SK-N-SH treated with all-trans-retinoic acid at 6 μM for 48 hours (cell line): ENCODE results near the gene NOXA1.
"Not testable (repeated sequence)": the region's sequence is repeated elsewhere in the genome, so short reads cannot be mapped to it uniquely, and the experiment has no call there.

Source experiments
- ESRRG ChIP-seq: fragments of 250-450 bp; sonication (Bioruptor Pico); IDR thresholded peaks from 2 replicates; pipeline ENCODE4 v1.6.1; 2021; ENCODE audit warnings: mild to moderate bottlenecking
- OSR1 ChIP-seq: fragments of 250-450 bp; sonication (Bioruptor Pico); IDR thresholded peaks from 2 replicates; pipeline ENCODE4 v1.8.0; 2022; ENCODE audit warnings: moderate library complexity, mild to moderate bottlenecking, inconsistent platforms
- ZC3H10 ChIP-seq: fragments of 250-450 bp; sonication (Bioruptor Pico); IDR thresholded peaks from 2 replicates; pipeline ENCODE4 v1.5.1; 2021; ENCODE audit warnings: mild to moderate bottlenecking, moderate library complexity
- ZFP3 ChIP-seq: fragments of 250-450 bp; sonication (Bioruptor Pico); IDR thresholded peaks from 2 replicates; pipeline ENCODE4 v1.5.0; 2020; ENCODE audit warnings: mild to moderate bottlenecking, moderate library complexity
- ZFP30 ChIP-seq: fragments of 450-650 bp; formaldehyde crosslinking; IDR thresholded peaks from 2 replicates; pipeline ENCODE4 v1.5.0; 2022; ENCODE audit warnings: mild to moderate bottlenecking, moderate library complexity
- TF ChIP-seq, protein P1 (sequence below): fragments of 250-450 bp; sonication (Bioruptor Pico); IDR thresholded peaks from 2 replicates; pipeline ENCODE4 v1.8.0; 2020; ENCODE audit warnings: mild to moderate bottlenecking, moderate library complexity, borderline replicate concordance
- TF ChIP-seq, protein P2 (sequence below): fragments of 250-450 bp; sonication (Bioruptor Pico); IDR thresholded peaks from 2 replicates; pipeline ENCODE4 v1.5.1; 2020; ENCODE audit warnings: low read depth, mild to moderate bottlenecking, moderate library complexity

DNA sequence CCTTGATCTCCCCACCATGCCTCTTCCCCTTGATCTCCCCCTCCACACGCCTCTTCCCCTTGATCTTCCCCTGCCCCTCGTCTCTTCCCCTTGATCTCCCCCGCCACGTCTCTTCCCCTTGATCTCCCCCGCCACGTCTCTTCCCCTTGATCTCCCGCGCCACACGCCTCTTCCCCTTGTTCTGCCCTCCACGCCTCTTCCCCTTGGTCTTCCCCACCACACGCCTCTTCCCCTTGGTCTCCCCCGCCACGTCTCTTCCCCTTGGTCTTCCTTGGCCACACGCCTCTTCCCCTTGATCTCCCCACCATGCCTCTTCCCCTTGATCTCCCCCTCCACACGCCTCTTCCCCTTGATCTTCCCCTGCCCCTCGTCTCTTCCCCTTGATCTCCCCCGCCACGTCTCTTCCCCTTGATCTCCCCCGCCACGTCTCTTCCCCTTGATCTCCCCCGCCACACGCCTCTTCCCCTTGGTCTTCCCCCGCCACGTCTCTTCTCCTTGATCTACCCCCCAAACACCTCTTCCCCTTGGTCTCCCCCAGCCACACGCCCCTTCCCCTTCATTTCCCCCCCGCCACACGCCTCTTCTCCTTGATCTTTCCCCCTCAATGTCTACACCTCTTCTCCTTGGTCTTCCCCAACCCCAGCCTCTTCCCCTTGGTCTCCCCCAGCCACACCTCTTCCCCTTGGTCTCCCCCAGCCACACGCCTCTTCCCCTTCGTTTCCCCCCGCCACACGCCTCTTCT lies 28.2 kb downstream of the NOXA1 start:
- not testable (repeated sequence) for TF ChIP-seq OSR1 (CRISPR knock-in tag); ZFP30 (CRISPR knock-in tag); ZFP3 (CRISPR knock-in tag); ZC3H10; ESRRG (CRISPR knock-in tag)
- TF ChIP-seq, protein P1, sequence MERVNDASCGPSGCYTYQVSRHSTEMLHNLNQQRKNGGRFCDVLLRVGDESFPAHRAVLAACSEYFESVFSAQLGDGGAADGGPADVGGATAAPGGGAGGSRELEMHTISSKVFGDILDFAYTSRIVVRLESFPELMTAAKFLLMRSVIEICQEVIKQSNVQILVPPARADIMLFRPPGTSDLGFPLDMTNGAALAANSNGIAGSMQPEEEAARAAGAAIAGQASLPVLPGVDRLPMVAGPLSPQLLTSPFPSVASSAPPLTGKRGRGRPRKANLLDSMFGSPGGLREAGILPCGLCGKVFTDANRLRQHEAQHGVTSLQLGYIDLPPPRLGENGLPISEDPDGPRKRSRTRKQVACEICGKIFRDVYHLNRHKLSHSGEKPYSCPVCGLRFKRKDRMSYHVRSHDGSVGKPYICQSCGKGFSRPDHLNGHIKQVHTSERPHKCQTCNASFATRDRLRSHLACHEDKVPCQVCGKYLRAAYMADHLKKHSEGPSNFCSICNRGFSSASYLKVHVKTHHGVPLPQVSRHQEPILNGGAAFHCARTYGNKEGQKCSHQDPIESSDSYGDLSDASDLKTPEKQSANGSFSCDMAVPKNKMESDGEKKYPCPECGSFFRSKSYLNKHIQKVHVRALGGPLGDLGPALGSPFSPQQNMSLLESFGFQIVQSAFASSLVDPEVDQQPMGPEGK (CRISPR knock-in tag) = not testable (repeated sequence)
- TF ChIP-seq, protein P2, sequence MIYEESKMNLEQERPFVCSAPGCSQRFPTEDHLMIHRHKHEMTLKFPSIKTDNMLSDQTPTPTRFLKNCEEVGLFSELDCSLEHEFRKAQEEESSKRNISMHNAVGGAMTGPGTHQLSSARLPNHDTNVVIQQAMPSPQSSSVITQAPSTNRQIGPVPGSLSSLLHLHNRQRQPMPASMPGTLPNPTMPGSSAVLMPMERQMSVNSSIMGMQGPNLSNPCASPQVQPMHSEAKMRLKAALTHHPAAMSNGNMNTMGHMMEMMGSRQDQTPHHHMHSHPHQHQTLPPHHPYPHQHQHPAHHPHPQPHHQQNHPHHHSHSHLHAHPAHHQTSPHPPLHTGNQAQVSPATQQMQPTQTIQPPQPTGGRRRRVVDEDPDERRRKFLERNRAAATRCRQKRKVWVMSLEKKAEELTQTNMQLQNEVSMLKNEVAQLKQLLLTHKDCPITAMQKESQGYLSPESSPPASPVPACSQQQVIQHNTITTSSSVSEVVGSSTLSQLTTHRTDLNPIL = not testable (repeated sequence)
